EH (cell line): ENCODE data around the gene FEM1B.

Experiments
- DNase-seq: peaks from one replicate; pipeline ENCODE4 v3.0.0-alpha.2; 2015; ENCODE audit warnings: low read depth

The FEM1B gene

GRCh38 chr15:68285259-68285980 lies 7.9 kb downstream of the FEM1B start:
- DNase-seq: no peak

DNA sequence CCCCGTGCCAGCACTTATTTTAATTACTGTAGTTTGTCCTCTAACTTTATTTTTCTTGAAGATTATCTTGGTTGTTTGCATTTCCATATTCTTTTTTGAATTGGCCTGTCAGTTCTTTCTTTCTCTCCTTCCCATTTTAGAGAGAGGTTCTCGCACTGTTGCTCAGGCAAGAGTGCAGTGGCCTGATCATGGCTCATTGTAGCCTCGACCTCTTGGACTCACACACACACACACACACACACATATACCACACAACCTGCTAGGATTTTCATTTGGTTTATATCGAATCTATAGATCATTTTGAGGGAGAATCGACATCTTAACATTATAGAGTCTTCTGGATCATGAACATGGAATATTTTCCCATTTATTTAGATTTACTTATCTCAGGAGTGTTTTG lies 8.7 kb downstream of the FEM1B start:
- no peak for DNase-seq

DNA sequence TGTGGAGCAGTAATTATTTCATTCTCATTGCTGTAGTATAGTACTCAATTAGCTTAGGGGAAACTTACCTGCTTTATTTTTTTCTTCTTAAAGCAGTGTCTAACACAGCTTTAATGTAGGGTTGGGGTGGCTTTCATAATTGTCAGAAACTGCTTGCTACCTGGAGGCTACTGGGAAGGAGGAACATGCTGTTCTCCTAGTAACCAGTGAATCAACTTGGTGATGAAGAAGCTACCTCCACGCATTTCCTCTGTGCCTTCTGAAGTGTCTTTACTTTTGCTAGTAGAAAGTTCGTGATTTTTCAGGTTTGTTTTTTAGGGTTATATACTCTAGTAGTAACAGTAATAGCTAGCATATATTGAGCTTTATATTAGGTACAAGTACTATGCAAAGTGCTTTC lies 11.5 kb downstream of the FEM1B start:
- DNase-seq: no peak

DNA sequence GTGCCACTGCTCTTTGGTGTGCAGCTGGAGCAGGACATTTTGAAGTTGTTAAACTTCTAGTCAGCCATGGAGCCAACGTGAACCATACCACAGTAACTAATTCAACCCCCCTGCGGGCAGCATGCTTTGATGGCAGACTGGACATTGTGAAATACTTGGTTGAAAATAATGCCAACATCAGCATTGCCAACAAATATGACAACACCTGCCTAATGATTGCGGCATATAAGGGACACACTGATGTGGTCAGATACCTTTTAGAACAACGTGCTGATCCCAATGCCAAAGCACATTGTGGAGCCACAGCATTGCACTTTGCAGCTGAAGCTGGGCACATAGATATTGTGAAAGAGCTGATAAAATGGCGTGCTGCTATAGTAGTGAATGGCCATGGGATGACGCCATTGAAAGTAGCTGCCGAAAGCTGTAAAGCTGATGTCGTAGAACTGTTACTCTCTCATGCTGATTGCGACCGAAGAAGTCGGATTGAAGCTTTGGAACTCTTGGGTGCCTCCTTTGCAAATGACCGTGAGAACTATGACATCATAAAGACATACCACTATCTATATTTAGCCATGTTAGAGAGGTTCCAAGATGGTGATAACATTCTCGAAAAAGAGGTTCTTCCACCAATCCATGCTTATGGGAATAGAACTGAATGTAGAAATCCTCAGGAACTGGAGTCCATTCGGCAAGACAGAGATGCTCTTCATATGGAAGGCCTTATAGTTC lies 12.2 kb downstream of the FEM1B start:
- no peak for DNase-seq

DNA sequence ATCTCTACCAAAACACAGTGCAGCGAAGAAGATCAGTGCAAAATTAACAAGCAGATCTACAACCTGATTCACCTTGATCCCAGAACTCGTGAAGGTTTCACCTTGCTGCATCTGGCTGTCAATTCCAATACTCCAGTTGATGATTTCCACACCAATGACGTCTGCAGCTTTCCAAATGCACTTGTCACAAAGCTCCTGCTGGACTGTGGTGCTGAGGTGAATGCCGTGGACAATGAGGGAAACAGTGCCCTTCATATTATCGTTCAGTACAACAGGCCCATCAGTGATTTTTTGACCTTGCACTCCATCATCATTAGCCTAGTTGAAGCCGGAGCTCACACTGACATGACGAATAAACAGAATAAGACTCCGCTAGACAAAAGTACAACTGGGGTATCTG lies 13.2 kb downstream of the FEM1B start:
- DNase-seq: no peak

- DNase-seq: no peak
Observed at GRCh38 chr15:68292157-68292781, 14.7 kb downstream of the FEM1B start.

GRCh38 chr15:68292967-68293366 lies 15.4 kb downstream of the FEM1B start:
- DNase-seq: no peak

DNA sequence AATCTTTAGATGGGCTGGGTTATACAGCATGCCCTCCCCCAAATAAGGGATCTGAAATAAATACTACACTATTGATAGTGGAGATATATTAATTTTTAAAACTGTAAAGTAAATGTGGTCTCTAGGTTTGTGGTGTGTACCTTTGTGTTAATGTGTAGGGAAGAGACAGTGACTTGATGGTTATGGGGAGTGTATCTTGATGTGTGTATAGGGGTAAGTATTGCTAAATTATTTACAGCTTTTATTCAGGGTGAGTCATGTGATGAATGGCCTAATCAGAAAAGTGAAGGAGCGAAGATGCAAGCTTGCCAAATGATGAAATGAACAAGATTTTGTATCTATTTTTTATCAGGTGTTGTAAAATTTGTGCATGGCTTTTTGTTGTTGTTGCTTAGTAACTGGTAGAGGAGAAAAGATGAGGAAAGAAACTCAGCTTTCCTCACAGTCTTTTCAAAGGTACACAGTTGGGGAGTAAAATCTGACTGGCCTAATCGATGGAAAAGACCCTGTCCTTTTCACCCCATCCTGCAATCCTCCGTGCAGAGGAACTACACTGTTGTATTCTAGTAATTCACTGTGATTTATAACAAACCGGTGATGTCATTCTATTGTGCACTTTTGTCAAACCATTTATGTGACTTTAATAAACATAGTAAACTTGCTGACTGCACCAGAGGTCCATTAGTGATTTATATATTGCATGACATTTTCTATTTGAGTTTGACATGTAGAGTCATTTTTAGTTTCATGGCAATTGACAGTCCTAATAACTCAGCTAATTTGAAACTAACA lies 17.7 kb downstream of the FEM1B start:
- no peak for DNase-seq

DNA sequence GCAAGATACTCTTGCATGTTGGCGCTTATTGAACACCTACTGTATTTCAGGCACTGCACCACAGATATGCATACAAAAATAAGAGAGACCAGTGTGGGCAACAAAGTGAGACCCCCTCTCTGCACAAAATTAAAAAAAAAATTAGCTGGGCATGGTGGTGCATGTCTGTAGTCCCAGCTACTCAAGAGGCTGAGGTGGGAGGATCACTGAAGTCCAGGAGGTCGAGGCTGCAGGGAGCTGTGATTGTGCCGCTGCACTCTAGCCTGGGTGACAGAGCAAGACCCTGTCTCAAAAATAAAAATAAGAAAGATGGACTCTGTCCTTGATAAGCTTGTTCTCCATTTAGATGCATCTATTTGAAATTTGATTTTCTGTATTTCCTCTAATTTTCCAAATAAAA lies 20.8 kb downstream of the FEM1B start:
- no peak for DNase-seq

DNA sequence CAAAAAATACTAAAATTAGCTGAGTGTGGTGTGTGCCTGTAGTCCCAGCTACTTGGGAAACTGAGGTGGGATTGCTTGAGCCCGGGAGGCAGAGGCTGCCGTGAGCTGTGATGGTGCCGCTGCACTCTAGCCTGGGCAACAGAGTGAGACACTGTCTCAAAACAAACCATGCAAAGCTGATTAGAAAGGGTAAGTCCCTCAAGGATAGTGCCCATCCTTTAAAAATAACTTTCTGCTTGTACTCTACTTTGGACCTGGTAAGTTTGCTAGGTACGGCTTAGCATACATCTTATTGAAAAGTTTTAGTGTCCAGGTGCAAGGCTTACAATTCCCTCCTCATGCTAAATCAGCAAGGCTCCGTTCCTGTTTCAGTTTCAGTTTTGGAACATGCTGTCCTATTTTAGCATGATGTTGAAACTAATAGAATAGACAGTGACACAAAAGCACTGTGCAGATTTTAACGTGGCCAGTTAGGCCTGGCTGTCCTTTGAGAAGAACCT lies 21.4 kb downstream of the FEM1B start:
- DNase-seq: peak; percentile 56

DNA sequence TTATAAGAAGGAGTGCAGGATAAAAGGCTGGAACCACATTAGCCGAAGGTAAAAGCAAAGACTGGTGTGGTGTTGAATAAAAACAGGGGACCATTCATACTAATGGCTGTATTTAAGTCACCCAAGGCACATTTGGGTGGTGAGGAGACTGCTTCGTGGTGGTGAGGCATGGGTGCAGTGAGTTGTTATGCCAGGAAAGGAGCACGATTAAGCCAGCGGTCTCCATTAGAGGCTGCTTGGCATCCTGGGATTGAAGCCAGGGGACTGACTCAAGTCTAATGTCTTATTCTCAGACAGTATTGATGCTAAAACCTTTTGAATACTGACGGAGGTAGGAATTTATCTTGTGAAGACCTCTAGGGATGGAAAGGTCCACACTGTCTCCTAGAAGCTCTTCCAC lies 21.9 kb downstream of the FEM1B start:
- peak; percentile 46 for DNase-seq

- no peak for DNase-seq
Observed at GRCh38 chr15:68300115-68300940, 22.8 kb downstream of the FEM1B start.

GRCh38 chr15:68301301-68301700 lies 23.8 kb downstream of the FEM1B start:
- DNase-seq: no peak

GRCh38 chr15:68302729-68303128 lies 25.2 kb downstream of the FEM1B start:
- no peak for DNase-seq

DNA sequence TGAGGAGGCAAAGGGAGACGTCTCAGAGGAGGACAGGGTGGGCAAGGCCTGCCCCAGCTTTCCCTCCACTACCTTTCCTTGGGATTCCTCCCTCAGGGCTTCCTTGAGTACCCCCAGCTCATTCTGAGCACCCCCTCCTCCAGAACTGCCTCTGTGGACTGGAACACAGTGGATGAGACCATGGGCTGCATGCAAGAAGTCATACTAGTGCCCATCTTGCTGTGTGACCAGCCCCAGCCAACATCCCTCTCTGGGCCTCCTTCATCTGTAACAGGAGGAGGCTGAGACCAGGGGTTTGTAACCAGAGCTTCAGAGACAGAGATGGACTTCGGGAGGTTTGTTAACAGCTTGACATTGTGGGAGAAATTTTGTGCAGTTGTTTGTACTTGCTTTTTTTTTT lies 25.6 kb downstream of the FEM1B start:
- no peak for DNase-seq

GRCh38 chr15:68303560-68304436 lies 26.3 kb downstream of the FEM1B start:
- peak; percentile 78 for DNase-seq

- DNase-seq: peak; percentile 36
Observed at GRCh38 chr15:68304589-68305337, 27.2 kb downstream of the FEM1B start.

DNA sequence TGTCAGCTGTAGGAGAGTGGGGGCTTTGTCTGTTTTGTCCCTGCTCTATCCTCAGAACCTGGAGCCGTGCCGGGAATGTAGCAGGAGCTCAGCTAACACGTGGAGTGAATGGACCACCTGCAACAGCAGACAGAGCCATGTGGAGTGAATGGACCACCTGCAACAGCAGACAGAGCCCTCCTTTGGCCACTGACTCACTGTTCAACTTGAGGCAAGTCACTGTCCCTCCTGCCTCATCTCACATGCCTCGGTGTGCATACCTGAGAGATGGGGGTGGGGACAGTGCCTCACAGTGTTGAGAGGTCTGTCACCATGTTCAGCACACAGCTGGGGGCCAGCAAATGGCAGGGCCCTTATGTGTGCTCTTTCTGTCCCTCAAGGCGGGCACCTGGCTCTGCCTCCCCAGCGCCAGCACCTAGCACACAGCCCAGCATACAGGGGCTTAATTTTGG lies 27.9 kb downstream of the FEM1B start:
- DNase-seq: no peak

GRCh38 chr15:68307131-68307928 lies 29.8 kb downstream of the FEM1B start:
- no peak for DNase-seq
